ENCODE data around the gene ZC3HAV1.
"Not testable (repeated sequence)": the region's sequence is repeated elsewhere in the genome, so short reads cannot be mapped to it uniquely, and the experiment has no call there.

ZC3HAV1 gene

DNA sequence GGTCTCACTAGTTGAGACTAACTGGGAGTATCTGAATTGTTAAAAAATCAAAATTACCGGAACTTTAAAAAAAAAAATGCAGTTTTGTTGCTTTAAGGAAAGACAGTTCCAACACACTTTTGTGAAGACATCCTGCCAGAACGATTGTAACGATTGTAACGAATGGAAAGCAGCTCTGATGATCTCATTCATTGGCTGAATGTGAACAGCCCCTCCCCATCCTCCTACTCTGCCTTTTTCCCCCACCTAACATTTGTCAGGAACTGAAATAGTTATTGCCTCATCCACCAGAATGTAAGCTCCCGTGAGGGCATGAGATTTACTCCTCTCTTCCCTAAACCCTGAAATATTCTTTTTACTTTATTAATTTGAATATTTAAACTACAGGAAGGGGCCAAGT, 50.6 kb downstream of the ZC3HAV1 start:
- Histone ChIP-seq H3K4me2 (ENCODE audit: low read length) (no peak overlapping the region), H3K9me2 (ENCODE audit: low read depth, low read length) (no peaks in the 10 kb centered on the region), H3K27ac (ENCODE audit: low read depth, low read length, poor library complexity, severe bottlenecking) (no peak overlapping the region), H4K20me1 (ENCODE audit: insufficient read depth, low read length) (no peaks in the 10 kb centered on the region), H3K36me3 (ENCODE audit: insufficient read depth, low read length) (peaks cover 15% of the 10 kb centered on the region; the same call in 1 of the 2 replicates), H3K9ac (ENCODE audit: low read length) (no peak overlapping the region), H3K27me3 (ENCODE audit: insufficient read depth, low read length) (no peaks in the 10 kb centered on the region), H3F3A (ENCODE audit: insufficient read depth, low read length) (no peaks in the 10 kb centered on the region), H2AFZ (ENCODE audit: low read length) (no peak overlapping the region), H3K9me3 (ENCODE audit: low read length) (no peaks in the 10 kb centered on the region), H3K4me1 (ENCODE audit: insufficient read depth, low read length, severe bottlenecking) (no peaks in the 10 kb centered on the region), H3K4me3 (ENCODE audit: low read depth, low read length, poor library complexity, severe bottlenecking) (no peak overlapping the region), H3K79me2 (ENCODE audit: insufficient read depth, low read length) (no peaks in the 10 kb centered on the region)
- TF ChIP-seq EZH2 (IDR thresholded peaks at IDR 0.05; ENCODE audit: borderline replicate concordance, low read length): no peak
- TF ChIP-seq, protein P1, sequence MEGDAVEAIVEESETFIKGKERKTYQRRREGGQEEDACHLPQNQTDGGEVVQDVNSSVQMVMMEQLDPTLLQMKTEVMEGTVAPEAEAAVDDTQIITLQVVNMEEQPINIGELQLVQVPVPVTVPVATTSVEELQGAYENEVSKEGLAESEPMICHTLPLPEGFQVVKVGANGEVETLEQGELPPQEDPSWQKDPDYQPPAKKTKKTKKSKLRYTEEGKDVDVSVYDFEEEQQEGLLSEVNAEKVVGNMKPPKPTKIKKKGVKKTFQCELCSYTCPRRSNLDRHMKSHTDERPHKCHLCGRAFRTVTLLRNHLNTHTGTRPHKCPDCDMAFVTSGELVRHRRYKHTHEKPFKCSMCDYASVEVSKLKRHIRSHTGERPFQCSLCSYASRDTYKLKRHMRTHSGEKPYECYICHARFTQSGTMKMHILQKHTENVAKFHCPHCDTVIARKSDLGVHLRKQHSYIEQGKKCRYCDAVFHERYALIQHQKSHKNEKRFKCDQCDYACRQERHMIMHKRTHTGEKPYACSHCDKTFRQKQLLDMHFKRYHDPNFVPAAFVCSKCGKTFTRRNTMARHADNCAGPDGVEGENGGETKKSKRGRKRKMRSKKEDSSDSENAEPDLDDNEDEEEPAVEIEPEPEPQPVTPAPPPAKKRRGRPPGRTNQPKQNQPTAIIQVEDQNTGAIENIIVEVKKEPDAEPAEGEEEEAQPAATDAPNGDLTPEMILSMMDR (IDR thresholded peaks at IDR 0.05; ENCODE audit: low read length): no peak

DNA sequence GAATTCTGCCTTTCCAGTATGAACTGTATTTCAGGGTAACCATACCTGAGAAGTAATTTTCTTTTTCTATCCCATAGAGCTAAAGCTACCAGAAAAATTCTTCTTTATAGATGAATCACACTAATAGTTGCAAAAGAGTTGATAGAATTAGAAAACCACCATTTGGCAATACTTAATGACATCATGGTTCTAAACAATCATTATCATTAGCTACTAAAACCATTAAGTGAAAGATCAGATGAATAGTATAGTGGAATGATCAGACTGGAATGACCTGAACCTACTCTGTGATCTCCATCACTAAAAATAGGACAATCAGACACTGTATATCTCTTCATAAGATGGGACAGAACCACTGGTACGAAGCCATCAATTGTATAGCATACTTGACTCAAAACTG, 53.8 kb downstream of the ZC3HAV1 start:
- H3K9me2 ChIP-seq (ENCODE audit: low read depth, low read length): no peaks in the 10 kb centered on the region
- H3K79me2 ChIP-seq (ENCODE audit: insufficient read depth, low read length): no peaks in the 10 kb centered on the region
- H3K9me3 ChIP-seq (ENCODE audit: low read length): no peaks in the 10 kb centered on the region
- no peak overlapping the region for H3K27ac ChIP-seq (ENCODE audit: low read depth, low read length, poor library complexity, severe bottlenecking)
- no peak overlapping the region for H3K4me2 ChIP-seq (ENCODE audit: low read length)
- peaks cover 7% of the 10 kb centered on the region; the same call in 1 of the 2 replicates for H3K36me3 ChIP-seq (ENCODE audit: insufficient read depth, low read length)
- H3K4me1 ChIP-seq (ENCODE audit: insufficient read depth, low read length, severe bottlenecking): no peaks in the 10 kb centered on the region
- H3K9ac ChIP-seq (ENCODE audit: low read length): no peak overlapping the region
- no peak for TF ChIP-seq EZH2 (IDR thresholded peaks at IDR 0.05; ENCODE audit: borderline replicate concordance, low read length)
- H3K27me3 ChIP-seq (ENCODE audit: insufficient read depth, low read length): no peaks in the 10 kb centered on the region
- no peaks in the 10 kb centered on the region for H3F3A ChIP-seq (ENCODE audit: insufficient read depth, low read length)
- no peak overlapping the region for H3K4me3 ChIP-seq (ENCODE audit: low read depth, low read length, poor library complexity, severe bottlenecking)
- H2AFZ ChIP-seq (ENCODE audit: low read length): no peak overlapping the region
- H4K20me1 ChIP-seq (ENCODE audit: insufficient read depth, low read length): no peaks in the 10 kb centered on the region

DNA sequence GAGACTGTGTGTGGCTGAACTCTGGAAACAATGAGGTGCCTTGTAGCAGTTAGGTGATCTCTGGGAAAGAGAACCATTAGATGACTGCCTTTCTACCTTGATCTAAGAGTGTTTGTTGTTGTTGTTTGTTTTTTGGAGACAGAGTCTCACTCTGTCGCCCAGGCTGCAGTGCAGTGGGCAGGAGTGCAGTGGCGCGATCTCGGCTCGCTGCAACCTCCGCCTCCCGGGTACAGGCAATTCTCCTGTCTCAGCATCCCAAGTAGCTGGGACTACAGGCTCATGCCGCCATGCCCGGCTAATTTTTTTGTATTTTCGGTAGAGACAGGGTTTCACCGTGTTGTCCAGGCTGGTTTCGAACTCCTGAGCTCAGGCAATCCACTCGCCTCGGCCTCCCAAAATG, 54.9 kb downstream of the ZC3HAV1 start:
- H3K27ac ChIP-seq (ENCODE audit: low read depth, low read length, poor library complexity, severe bottlenecking); H3K4me2 ChIP-seq (ENCODE audit: low read length); H3K4me3 ChIP-seq (ENCODE audit: low read depth, low read length, poor library complexity, severe bottlenecking); H3K27me3 ChIP-seq (ENCODE audit: insufficient read depth, low read length); H3K79me2 ChIP-seq (ENCODE audit: insufficient read depth, low read length); H4K20me1 ChIP-seq (ENCODE audit: insufficient read depth, low read length); H3F3A ChIP-seq (ENCODE audit: insufficient read depth, low read length); H3K9ac ChIP-seq (ENCODE audit: low read length); H3K36me3 ChIP-seq (ENCODE audit: insufficient read depth, low read length); H3K9me3 ChIP-seq (ENCODE audit: low read length); H3K9me2 ChIP-seq (ENCODE audit: low read depth, low read length); H3K4me1 ChIP-seq (ENCODE audit: insufficient read depth, low read length, severe bottlenecking); H2AFZ ChIP-seq (ENCODE audit: low read length): not testable (repeated sequence)

DNA sequence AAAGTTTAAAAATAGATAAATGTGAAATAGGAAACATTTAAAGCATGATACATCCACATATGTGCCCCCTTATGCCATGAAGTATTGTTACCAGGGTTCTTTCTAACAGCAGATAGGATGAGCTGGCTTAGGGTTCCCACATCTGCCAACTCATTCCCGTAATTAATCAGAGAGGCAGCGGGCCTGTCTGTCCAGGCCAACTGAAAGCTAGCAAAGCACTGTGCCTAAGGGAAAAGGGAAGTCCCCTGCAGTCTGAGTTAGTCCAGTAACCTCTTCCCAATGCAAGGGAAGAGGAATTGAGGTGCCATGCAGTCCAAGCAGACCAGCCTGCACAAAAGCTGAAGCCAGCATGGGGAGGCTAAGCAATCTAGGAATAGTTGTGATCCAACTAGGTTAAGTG, 55.4 kb downstream of the ZC3HAV1 start:
- H3K4me1 ChIP-seq (ENCODE audit: insufficient read depth, low read length, severe bottlenecking): no peaks in the 10 kb centered on the region
- no peak overlapping the region for H3K27ac ChIP-seq (ENCODE audit: low read depth, low read length, poor library complexity, severe bottlenecking)
- no peak overlapping the region for H3K4me2 ChIP-seq (ENCODE audit: low read length)
- H3K36me3 ChIP-seq (ENCODE audit: insufficient read depth, low read length): peaks cover 15% of the 10 kb centered on the region
- no peak overlapping the region for H3K4me3 ChIP-seq (ENCODE audit: low read depth, low read length, poor library complexity, severe bottlenecking)
- H3K9ac ChIP-seq (ENCODE audit: low read length): no peak overlapping the region
- no peaks in the 10 kb centered on the region for H3K27me3 ChIP-seq (ENCODE audit: insufficient read depth, low read length)
- TF ChIP-seq, protein P1 (IDR thresholded peaks at IDR 0.05; ENCODE audit: low read length): no peak
- TF ChIP-seq EZH2 (IDR thresholded peaks at IDR 0.05; ENCODE audit: borderline replicate concordance, low read length): no peak
- no peaks in the 10 kb centered on the region for H3K79me2 ChIP-seq (ENCODE audit: insufficient read depth, low read length)
- H3K9me2 ChIP-seq (ENCODE audit: low read depth, low read length): no peaks in the 10 kb centered on the region
- H3F3A ChIP-seq (ENCODE audit: insufficient read depth, low read length): no peaks in the 10 kb centered on the region
- H2AFZ ChIP-seq (ENCODE audit: low read length): no peak overlapping the region
- no peaks in the 10 kb centered on the region for H4K20me1 ChIP-seq (ENCODE audit: insufficient read depth, low read length)
- H3K9me3 ChIP-seq (ENCODE audit: low read length): no peaks in the 10 kb centered on the region

Measured in OCI-LY1 (cell line).